D341Med (cell line): Measurements from ENCODE around the gene INTS2.
"Not testable (repeated sequence)": the region's sequence is repeated elsewhere in the genome, so short reads cannot be mapped to it uniquely, and the experiment has no call there.

Source experiments
- DNase-seq: peaks from one replicate; pipeline ENCODE4 v3.0.0; 2012; ENCODE audit warnings: low spot score

The INTS2 gene

DNA sequence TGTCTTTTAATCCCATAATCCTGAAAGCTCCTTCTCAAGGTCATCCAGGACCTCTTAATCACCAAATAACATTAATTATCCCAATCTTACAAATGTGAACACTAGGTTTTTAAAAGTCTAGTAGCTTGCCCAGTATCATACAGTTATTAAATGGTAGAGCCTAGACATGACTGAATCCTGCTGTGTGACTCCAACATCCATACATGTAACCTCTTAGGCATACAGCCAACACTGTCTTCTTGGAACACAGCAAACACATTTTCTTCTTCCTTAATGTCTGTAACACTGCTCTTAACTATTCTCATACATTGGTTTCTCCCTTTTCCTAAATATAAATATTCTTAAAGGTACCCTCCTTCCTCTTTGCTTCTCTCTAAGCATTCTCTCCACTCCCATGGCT lies 78.1 kb downstream of the INTS2 start:
- DNase-seq, result peak; percentile 39

DNA sequence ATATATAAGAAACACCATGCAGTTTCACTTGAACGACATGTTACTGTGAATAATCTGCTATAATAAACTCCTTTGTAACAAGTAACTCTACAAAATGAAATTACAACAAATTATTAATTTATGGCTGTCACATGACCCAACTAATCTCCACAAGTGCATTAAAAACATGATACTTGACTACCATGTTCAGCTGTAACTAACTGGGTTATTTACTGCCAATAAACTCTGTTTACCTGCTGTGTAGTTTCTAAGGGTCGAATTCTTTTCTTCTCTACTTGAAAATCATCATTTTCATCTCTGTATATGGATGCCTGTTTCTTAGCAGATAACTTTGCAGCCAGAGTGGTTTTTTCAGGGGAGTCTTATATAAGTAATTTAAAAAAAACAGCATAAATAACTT lies 78.9 kb downstream of the INTS2 start:
- DNase-seq, result no peak

DNA sequence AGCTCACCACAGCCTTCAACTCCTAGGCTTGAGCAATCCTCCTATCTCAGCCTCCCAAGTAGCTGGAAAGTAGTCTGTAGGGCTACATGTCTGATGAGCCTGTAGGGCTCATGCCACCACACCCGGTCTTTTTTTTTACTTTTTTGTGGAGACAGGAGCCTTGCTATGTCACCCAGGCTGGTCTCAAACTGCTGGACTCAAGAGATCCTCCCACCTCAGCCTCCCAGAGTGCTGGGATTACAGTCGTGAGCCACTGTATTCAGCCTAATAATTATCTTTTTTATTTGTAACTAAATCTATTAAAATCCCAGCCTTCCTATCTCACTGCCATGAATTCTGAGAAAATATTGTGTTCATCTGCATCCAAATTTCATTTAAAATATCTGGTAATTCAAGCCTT lies 79.5 kb downstream of the INTS2 start:
- DNase-seq, result no peak

DNA sequence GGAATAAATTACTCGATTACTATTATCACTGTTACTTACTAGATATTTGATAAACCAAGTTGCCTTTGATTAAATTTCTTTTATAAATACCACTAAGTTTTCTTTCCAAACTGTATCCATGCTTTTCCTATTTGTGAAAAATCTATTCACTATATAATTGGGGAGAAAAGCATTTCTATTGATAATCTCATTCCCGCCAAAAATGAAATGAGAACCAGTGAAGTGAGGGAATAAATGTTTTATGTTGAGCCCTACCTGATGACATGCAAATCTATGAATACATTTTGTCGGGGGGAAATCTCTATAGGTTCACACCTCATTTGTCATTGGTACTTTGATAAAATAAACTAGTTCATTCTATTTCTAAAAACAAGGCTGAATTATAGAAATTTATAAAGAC lies 80.1 kb downstream of the INTS2 start:
- DNase-seq, result no peak

DNA sequence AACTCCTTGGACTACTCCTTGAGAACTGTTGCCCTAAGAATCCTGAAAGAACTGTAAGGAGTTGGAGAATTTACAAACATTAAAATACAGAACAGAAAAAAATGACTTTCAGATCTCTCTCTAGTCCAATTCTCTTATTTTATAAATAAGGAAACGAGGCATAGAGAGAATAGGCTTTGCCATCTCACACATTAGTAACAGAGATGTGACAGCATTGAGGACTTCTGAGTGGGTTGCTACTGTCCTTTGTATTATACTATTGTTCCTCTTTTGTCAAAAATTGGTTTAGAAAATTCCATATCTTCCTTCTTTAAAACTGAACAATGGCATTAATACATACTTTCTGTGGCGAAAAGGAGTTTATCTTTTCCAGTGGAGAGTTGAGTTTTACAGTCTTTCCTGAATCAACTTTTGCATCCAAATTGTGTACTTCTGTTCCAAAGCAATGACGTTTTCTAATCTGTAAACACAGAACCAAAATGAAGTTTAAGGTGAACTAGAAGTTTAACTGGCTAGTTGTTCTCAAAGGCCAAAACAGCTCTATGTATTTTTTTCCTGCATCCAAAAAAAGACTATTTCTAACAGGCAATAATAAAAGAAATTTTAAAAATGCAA lies 80.9 kb downstream of the INTS2 start:
- no peak for DNase-seq

DNA sequence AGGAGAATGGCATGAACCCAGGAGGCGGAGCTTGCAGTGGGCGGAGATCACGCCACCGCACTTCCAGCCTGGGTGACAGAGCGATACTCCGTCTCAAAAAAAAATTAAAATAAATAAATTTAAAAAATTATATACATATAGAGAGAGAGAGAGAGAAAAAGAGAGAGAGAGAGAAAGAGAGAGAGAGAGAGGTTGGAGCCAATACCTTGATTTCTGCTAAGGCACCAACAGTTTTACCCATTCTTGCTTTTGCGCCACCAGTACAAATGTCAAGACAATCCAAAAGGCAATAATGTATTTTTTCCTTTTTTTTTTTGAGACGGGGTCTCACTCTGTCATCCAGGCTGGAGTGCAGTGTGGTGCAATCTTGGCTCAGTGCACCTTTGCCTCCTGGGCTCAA lies 81.7 kb downstream of the INTS2 start:
- no peak for DNase-seq

DNA sequence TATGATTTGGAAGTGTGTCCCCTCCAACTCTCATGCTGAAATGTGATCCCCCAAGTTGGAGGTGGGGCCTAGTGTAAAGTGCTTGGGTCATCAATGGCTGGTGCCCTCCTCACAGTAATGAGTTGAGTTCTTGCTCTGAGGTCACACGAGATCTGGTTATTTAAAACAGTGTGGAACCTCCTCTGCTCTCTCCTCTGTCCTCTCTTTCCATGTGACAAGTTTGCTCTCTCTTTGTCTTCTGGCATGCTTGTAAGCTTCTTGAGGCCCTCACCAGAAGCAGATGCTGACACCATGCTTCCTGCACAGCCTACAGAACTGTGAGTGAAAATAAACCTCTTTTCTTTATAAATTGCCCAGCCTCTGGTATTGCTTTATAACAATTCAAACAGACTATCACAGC lies 84.3 kb downstream of the INTS2 start:
- no peak for DNase-seq

DNA sequence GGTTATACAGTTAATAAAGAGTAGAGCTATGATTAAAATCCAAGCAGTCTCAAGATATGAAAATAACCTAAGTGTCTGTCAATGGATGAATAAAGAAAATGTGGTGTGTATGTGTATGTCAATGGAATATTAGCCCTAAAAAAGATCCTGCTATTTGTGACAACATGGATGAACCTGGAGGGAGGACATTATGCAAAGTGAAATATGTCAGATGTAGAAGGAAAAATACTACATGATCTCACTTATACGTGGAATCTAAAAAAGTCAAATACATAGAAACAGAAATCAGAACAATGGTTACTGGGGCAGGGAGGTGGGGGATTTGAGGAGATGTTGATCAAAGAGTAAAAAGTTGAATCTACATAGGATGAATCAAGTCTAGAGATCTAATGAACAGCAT lies 84.9 kb downstream of the INTS2 start:
- no peak for DNase-seq

DNA sequence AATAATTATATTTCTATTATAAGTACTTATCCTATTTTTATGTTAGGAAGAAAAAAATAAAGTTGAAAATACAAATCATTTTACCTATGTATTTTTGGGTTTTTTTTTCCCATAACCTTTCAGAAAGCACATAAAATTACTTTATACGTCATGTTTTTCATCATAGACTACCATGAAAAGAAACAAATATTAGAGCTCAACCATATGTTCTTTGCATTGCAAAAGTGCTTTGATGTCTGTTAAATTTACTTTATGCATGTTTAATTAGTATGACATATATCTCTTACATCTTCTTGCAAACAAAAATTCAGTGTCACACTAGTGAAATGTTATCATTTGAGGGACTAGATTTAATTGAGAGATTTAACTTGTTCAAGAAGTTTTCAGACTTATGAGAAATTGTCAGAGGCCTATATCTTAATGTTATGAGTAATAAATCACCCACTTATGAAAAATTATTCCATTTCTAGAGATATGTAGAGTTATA lies 88.4 kb downstream of the INTS2 start:
- no peak for DNase-seq

DNA sequence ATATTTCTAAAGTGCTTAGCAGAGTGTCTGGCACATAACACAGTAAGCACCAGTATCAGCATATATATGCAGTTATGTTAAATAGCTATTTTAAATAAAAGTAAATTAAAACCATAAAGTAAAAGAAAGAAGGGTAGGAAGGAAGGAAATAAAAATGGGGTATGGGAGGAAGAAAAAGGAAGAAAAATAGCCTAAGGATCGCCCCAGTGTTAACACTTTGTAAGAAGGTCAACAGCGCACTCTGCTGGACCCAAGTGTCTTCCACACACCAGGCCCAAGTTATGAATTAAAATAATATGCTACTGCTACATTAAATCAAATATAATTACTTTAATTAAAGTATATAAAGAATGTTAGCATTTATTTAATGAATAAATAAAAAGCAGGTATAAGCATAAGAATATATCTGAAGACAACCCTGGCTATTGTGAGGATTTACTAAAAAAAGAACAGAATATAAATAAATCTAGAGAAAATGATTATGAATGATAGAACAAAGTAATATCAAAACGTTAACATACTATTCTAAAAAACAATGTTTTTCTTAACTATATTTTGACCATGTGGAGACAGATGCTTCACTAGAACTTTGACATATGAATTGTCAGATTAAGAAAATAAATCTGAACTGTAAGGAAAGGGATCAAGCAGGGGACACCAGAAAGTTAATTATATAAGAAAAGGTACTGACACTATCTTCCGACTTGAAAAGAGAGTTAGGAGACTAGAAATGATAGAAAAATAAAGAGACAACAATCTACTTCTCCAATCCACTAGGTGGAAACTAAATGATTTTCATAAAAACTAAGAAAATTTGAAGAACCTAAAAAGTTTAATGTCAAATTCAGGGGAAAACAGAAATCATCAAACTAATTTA lies 90.4 kb downstream of the INTS2 start:
- DNase-seq, result peak; percentile 69

DNA sequence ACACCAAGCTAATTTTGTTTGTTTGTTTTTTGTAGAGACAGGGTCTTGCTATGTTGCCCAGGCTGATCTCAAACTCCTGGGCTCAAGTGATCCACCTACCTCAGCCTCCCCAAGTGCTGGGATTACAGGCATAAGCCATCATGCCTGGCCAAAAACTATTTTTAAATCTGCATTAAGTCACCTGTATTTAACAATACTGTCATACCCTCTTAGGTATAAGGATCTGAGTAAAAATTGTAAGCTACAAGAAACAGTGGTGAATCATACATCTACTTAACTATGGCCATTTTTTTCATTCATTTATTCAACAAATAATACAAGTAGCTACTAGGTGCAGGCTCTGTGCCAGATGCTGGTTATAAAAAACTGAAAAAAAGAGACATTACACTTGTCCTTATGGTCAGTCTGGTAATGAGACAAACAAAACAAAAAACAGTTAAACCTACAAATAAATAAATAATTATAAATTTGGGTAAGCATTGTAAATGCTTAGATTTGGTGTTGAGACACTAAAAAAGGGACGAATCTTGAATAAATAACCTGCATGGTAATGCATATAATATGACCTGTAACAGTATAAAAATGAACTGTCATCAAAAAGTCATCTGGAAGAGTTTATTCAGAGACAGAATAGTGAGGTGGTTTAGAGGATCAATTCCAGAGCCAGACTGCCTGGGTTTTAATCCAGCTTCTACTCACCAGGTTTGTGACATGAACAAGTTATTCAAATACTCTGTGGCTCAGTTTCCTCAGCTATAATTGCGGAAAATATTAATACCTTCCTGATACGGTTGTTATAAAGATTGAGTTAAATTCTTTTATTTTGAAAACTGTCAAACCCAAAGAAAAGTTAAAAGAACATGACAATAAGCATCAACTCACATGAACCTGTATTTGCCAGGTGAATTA lies 91.3 kb downstream of the INTS2 start:
- no peak for DNase-seq

DNA sequence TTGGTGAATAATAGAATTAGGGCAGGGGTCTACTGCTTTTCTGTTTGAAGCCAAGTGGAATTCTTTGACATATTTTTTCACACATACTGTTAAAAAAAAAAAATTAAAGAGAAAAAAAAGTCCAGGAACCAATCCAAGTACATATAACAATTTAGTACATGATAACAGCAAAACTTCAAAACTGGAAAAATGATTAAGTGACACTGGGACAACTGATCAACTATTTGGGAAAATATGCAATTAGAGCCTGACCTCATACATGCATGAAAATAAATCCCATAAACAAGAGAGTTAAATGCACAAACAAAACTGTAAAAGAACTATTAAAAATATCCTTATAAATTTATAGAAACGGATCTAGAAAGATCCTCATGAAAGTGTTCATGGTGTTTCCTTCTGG lies 92.2 kb downstream of the INTS2 start:
- DNase-seq, result no peak

DNA sequence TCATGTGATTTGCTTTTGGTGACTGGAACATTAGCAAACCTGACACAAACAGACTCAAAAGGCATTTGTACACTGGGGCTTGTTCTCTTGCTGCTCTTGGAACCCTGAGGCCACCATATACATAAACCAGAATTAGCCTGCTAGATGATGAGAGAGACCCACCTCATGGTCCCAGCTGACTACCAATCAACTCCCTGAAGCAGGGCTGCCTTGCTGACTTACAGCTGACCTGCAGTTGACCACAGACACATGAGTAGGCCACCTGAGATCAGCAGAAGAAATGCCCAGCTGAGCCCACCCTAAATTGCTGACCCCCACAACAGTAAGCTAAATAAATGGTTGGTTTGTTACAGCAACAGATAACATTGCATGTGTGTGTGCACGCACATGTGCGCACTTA lies 93.2 kb downstream of the INTS2 start:
- DNase-seq, result no peak

DNA sequence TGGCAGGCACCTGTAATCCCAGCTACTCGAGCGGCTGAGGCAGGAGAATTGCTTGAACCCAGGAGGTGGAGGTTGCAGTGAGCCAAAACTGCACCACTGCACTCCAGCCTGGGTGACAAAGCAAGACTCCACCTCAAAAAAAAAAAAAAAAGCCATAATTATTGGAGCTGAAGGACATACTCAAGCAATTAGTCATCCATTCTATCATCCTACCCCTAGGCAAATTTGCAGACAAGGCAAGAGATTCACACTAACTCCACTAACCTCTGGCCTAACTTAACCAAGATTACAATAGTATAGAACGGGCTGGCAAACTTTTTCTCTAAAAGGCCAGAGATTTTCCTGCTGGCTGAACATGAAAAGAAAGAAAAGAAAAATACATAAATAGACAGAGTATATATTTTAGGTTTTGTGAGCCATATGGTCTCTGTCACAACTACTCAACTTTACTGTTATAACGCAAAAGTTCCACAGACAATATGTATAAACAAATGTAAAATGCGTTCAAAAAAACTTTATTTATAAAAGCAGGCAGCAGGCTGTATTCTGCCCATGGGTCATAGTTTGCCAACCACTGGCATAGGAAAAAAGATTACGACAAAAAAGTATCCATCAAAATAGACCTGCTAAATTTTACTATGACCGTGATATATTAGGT lies 94.1 kb downstream of the INTS2 start:
- DNase-seq, result no peak

DNA sequence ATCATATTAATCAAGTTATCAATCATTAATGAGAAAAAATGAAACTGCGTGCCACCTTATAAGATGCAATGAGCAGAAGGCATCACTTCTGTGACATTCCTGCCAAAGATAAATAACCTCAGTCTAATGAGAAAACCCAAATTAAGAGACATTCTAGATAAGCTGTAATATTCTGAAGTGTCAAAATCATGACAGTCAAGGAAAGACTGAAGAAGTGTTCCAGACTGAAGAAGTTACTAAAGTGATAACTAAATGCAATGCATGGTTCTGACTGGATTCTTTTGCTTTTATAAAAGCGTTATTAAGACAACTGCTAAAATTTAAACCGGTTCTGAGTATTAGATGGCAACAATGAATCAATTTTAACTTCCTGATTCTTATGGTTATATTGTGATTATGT lies 95.3 kb downstream of the INTS2 start:
- no peak for DNase-seq

DNA sequence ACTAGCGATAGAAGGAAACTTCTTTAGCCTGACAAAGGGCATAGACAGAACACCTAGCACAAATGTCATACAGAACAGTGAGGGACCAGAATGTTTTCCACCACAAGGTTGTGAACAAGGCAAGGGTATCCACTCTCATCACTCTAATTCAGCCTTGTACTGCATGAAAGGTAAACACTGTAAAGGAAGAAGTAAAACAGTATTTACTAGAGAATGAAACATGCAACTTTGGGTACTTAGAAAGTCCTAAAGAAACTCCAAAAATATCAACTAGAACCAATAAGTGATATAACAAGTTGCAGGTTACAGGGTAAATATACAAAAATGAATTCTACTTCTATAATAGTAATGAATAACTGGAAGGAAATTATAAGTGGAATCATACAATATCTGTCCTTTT lies 96.7 kb downstream of the INTS2 start:
- DNase-seq, result no peak

DNA sequence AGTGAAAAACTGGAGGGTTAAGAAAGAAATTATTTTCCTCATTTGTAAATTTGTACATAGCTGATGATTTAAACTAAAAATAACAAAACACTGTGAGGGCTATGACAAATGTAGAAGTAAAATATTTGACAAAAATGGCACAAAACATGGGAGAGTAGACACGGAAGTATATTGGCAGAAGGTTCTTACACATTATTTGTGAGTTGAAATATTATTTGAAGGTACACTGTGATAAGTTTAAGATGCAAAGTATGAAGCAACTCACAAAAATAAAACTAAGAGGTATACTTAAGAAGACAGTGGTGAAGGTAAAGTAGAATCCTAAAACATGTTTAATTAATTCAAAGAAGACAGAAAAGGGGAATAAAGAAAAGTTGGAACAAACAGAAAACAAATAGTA lies 99.1 kb downstream of the INTS2 start:
- no peak for DNase-seq

DNA sequence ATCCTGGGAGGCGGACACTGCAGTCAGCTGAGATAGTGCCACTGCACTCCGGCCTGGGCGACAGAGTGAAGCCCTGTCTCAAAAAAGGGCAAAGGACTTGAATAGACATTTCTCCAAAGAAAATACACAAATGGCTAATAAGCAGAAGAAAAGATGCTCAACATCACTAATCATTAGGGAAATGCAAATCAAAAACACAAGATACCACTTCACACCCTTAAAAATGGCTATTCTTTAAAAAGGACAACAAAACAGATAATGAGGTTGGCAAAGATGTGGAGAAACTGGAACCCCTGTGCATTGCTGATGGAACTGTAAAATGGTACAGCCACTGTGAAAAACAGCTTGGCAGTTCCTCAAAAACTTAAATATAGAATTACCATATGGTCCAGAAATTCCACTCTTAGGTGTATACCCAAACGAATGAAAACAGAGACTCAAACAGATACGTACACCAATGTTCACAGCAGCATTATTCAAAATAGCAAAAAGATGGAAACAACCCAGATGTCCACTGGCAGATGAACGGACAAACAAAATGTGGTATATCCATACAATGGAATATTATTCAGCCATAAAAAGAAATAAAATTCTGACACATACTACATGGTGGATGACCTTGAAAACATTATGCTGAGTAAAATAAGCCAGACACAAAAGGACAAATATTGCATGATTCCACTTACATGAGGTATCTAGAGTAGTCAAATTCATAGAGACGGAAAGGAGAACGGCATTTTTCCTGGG lies 100.0 kb downstream of the INTS2 start:
- DNase-seq, result no peak

DNA sequence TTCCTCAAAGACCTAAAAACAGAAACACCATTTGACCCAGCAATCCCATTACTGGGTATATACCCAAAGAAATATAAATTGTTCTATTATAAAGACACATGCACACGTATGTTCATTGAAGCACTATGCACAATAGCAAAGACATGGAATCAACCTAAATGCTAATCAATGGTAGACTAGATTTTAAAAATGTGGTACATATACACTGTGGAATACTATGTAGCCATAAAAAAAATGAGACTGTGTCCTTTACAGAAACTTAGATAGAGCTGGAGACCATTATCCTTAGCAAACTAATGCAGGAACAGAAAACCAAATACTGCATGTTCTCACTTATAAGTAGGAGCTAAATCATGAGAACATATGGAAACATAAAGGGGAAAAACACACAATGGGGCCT lies 100.9 kb downstream of the INTS2 start:
- DNase-seq, result not testable (repeated sequence)

DNA sequence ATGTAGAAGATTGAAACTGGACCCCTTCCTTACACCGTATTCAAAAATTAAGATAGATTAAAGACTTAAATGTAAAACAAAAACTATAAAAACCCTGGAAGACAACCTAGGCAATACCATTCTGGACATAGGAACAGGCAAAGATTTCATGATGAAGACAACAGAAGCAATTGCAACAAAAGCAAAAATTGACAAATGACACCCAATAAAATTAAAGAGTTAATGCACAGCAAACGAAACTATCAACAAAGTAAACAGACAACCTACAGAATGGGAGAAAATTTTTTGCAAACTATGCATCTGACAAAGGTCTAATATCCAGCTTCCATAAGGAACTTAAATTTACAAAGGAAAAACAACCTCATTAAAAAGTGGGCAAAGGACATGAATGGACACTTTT lies 101.6 kb downstream of the INTS2 start:
- not testable (repeated sequence) for DNase-seq

DNA sequence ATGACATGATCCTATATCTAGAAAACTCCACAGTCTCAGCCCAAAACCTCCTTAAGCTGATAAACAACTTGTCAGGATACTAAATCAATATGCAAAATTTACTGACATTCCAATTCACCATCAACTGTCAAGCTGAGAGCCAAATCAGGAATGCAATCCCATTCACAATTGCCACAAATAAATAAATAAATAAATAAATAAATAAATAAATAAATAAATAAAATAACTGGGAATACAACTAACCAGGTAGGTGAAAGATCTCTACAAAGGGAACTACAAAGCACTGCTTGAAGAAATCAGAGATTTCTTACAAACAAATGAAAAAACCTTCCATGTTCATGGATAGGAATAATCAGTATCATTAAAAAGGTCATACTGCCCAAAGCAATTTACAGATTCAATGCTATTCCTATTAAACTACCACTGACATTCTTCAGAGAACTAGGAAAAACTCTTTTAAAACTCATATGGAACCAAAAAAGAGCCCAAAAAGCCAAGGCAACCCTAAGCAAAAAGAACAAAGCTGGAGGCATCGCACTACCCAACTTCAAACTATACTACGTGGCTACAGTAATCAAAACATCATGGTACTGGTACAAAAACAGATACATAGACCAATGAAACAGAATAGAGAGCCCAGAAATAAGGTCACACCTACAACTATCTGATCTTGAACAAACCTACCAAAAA lies 102.2 kb downstream of the INTS2 start:
- DNase-seq, result no peak
